ENCODE measurements around the gene SLC39A2.

Gene SLC39A2

GRCh38 chr14:20989471-20989786 is 9.7 kb upstream of the SLC39A2 start:
- Histone ChIP-seq H3K4me1 (ENCODE audit: control insufficient read depth, insufficient read depth, low read length) (0 out of 2 replicates have a peak, but pooled peaks cover 2% of the 10 kb centered on the region), H3K4me3 (ENCODE audit: low read depth, low read length) (peak overlapping the region; percentile 24), H3K9me3 (ENCODE audit: control insufficient read depth, insufficient read depth, low read depth, low read length) (no peaks in the 10 kb centered on the region), H3K27ac (ENCODE audit: extremely low read depth, low read depth, low read length) (peak overlapping the region; percentile 34), H3K36me3 (ENCODE audit: control insufficient read depth in 2 of 2, insufficient read depth in 1 of 2, low read length in 2 of 2) (peaks cover 24 to 31% of the 10 kb centered on the region in 2 experiments)
- POLR2A ChIA-PET, result interaction anchor here (0.6 to 0.8 kb wide), 2 partner anchors 18 to 82 kb away, joined by 3 read pairs; no protein-coding TSS in a partner anchor
- TF ChIP-seq ZBTB11 (tag by site-specific recombination; conservative IDR thresholded peaks at IDR 0.05; ENCODE audit: low read depth) (no peak), PRDM4 (tag by site-specific recombination; IDR thresholded peaks at IDR 0.05) (peak; percentile 30; the same call in 1 of the 2 replicates), ZNF654 (tag by site-specific recombination; IDR thresholded peaks at IDR 0.05; ENCODE audit: low read depth) (no peak)
- CTCF ChIA-PET, result interaction anchor here (0.6 to 2.2 kb wide), 5 partner anchors 9 to 534 kb away, joined by 3 to 15 read pairs (median 4); partner anchors contain the start of gene APEX1

- POLR2A ChIA-PET, result no interaction called here
- Histone ChIP-seq H3K4me3 (ENCODE audit: low read depth, low read length) (peak within 1 kb of the TSS; percentile 94), H3K9me3 (ENCODE audit: control insufficient read depth, insufficient read depth, low read depth, low read length) (no peaks in the 10 kb centered on the region), H3K4me1 (ENCODE audit: control insufficient read depth, insufficient read depth, low read length) (0 out of 2 replicates have a peak, but pooled peaks cover 2% of the 10 kb centered on the region), H3K27ac (ENCODE audit: extremely low read depth, low read depth, low read length) (peak within 1 kb of the TSS; percentile 76), H3K36me3 (ENCODE audit: control insufficient read depth in 2 of 2, insufficient read depth in 1 of 2, low read length in 2 of 2) (peaks cover 30 to 37% of the 10 kb centered on the region in 2 experiments)
- CTCF ChIA-PET, result interaction anchor here (1.2 to 2.2 kb wide), 2 partner anchors 19 to 114 kb away, joined by 3 to 15 read pairs; no protein-coding TSS in a partner anchor
- TF ChIP-seq PRDM4 (tag by site-specific recombination; IDR thresholded peaks at IDR 0.05), result no peak
- TF ChIP-seq SP2 (tag by site-specific recombination; IDR thresholded peaks at IDR 0.05), result peak; percentile 86
- TF ChIP-seq ZNF776 (tag by site-specific recombination; IDR thresholded peaks at IDR 0.05; ENCODE audit: borderline replicate concordance), result no peak
- no peak for TF ChIP-seq ZNF530 (tag by site-specific recombination; IDR thresholded peaks at IDR 0.05; ENCODE audit: low read depth)
- no peak for TF ChIP-seq ELK4 (IDR thresholded peaks at IDR 0.05; ENCODE audit: borderline replicate concordance, low read depth, low read length)
- peak; percentile 80 for TF ChIP-seq PRDM1 (tag by site-specific recombination; IDR thresholded peaks at IDR 0.05)
- TF ChIP-seq ZNF510 (tag by site-specific recombination; IDR thresholded peaks at IDR 0.05; ENCODE audit: insufficient replicate concordance), result no peak
- peak; percentile 42; the same call in 1 of the 2 replicates for TF ChIP-seq SP7 (tag by site-specific recombination; IDR thresholded peaks at IDR 0.05)
- TF ChIP-seq ZNF302 (tag by site-specific recombination; IDR thresholded peaks at IDR 0.05; ENCODE audit: low read depth), result no peak
- no peak for TF ChIP-seq PBX3 (CRISPR knock-in tag; IDR thresholded peaks at IDR 0.05)
- TF ChIP-seq ZBTB10 (tag by site-specific recombination; IDR thresholded peaks at IDR 0.05), result no peak
- TF ChIP-seq ZNF280D (tag by site-specific recombination; IDR thresholded peaks at IDR 0.05), result no peak
These were observed 9.1 kb upstream of the SLC39A2 start, which contains the start of gene METTL17 for GRCh38 chr14:20989787-20990600. Gene METTL17 (plus strand): TSS chr14:20989980. CDS start chr14:20990003, 23 bp downstream.
